ENCODE data around the gene OR5L2. TPM values are rescaled to one million over a fixed set of nuclear protein-coding genes. Genes with fewer than 3 reads are reported as not detected.
"Not testable (repeated sequence)": the region's sequence is repeated elsewhere in the genome, so short reads cannot be mapped to it uniquely, and the experiment has no call there.

Gene OR5L2
- total RNA-seq, 1 experiment from 2014 or later: not detected

GRCh38 chr11:55849037-55849436 is 22.0 kb downstream of the OR5L2 start:
- POLR2A ChIA-PET (ENCODE audit: low non-redundant PET): no interaction called here
- BruUV-seq (replicated peaks): no TSS peak
- CTCF ChIA-PET: no interaction called here
- Histone ChIP-seq H3K27ac (ENCODE audit: low read depth, low read length, poor library complexity, severe bottlenecking) (no peak overlapping the region), H3K36me3 (ENCODE audit: insufficient read depth, low read length, poor library complexity, severe bottlenecking) (no peaks in the 10 kb centered on the region), H3K4me1 (ENCODE audit: insufficient read depth, low read length, poor library complexity, severe bottlenecking) (no peaks in the 10 kb centered on the region), H3K27me3 (replicated peaks; ENCODE audit: insufficient read depth, low read depth, low read length, poor library complexity) (no peaks in the 10 kb centered on the region), H3K9me3 (ENCODE audit: low read depth, low read length, poor library complexity, severe bottlenecking) (no peaks in the 10 kb centered on the region), H3K4me3 (ENCODE audit: low read depth, low read length, poor library complexity, severe bottlenecking) (no peak overlapping the region)
- DNase-seq (ENCODE audit: low spot score): no peak
- no peak for TF ChIP-seq EZH2 (IDR thresholded peaks at IDR 0.05; ENCODE audit: borderline replicate concordance, low read depth, low read length, poor library complexity, severe bottlenecking)
- TF ChIP-seq CTCF (conservative IDR thresholded peaks at IDR 0.05; ENCODE audit: low read depth, low read length): no peak
- intact Hi-C loops (cut with micrococcal nuclease; ENCODE audit: unreplicated experiment): no loop called here

GRCh38 chr11:55852141-55852540 is 25.1 kb downstream of the OR5L2 start:
- no peaks in the 10 kb centered on the region for H3K36me3 ChIP-seq (ENCODE audit: insufficient read depth, low read length, poor library complexity, severe bottlenecking)
- no TSS peak for BruUV-seq (replicated peaks)
- no peak overlapping the region for H3K27ac ChIP-seq (ENCODE audit: low read depth, low read length, poor library complexity, severe bottlenecking)
- TF ChIP-seq CTCF (conservative IDR thresholded peaks at IDR 0.05; ENCODE audit: low read depth, low read length): no peak
- no peak for TF ChIP-seq EZH2 (IDR thresholded peaks at IDR 0.05; ENCODE audit: borderline replicate concordance, low read depth, low read length, poor library complexity, severe bottlenecking)
- intact Hi-C loops (cut with micrococcal nuclease; ENCODE audit: unreplicated experiment): no loop called here
- no peaks in the 10 kb centered on the region for H3K27me3 ChIP-seq (replicated peaks; ENCODE audit: insufficient read depth, low read depth, low read length, poor library complexity)
- DNase-seq (ENCODE audit: low spot score): no peak
- ChIA-PET POLR2A (ENCODE audit: low non-redundant PET) (no interaction called here), CTCF (no interaction called here)
- H3K9me3 ChIP-seq (ENCODE audit: low read depth, low read length, poor library complexity, severe bottlenecking): no peaks in the 10 kb centered on the region
- no peak overlapping the region for H3K4me3 ChIP-seq (ENCODE audit: low read depth, low read length, poor library complexity, severe bottlenecking)
- H3K4me1 ChIP-seq (ENCODE audit: insufficient read depth, low read length, poor library complexity, severe bottlenecking): no peaks in the 10 kb centered on the region

- ChIA-PET POLR2A (ENCODE audit: low non-redundant PET) (no interaction called here), CTCF (no interaction called here)
- no TSS peak for BruUV-seq (replicated peaks)
- no peaks in the 10 kb centered on the region for H3K27me3 ChIP-seq (replicated peaks; ENCODE audit: insufficient read depth, low read depth, low read length, poor library complexity)
- H3K36me3 ChIP-seq (ENCODE audit: insufficient read depth, low read length, poor library complexity, severe bottlenecking): no peaks in the 10 kb centered on the region
- no peaks in the 10 kb centered on the region for H3K9me3 ChIP-seq (ENCODE audit: low read depth, low read length, poor library complexity, severe bottlenecking)
- H3K27ac ChIP-seq (ENCODE audit: low read depth, low read length, poor library complexity, severe bottlenecking): no peak overlapping the region
- no peaks in the 10 kb centered on the region for H3K4me1 ChIP-seq (ENCODE audit: insufficient read depth, low read length, poor library complexity, severe bottlenecking)
- no peak overlapping the region for H3K4me3 ChIP-seq (ENCODE audit: low read depth, low read length, poor library complexity, severe bottlenecking)
- intact Hi-C loops (cut with micrococcal nuclease; ENCODE audit: unreplicated experiment): no loop called here
- TF ChIP-seq CTCF (conservative IDR thresholded peaks at IDR 0.05; ENCODE audit: low read depth, low read length) (no peak), EZH2 (IDR thresholded peaks at IDR 0.05; ENCODE audit: borderline replicate concordance, low read depth, low read length, poor library complexity, severe bottlenecking) (no peak)
- no peak for DNase-seq (ENCODE audit: low spot score)
These were observed 27.7 kb downstream of the OR5L2 start for GRCh38 chr11:55854704-55855103.

GRCh38 chr11:55867354-55867753 is 40.3 kb downstream of the OR5L2 start:
- H3K4me1 ChIP-seq (ENCODE audit: insufficient read depth, low read length, poor library complexity, severe bottlenecking); POLR2A ChIA-PET (ENCODE audit: low non-redundant PET); H3K27me3 ChIP-seq (replicated peaks; ENCODE audit: insufficient read depth, low read depth, low read length, poor library complexity); CTCF ChIA-PET; intact Hi-C loops (cut with micrococcal nuclease; ENCODE audit: unreplicated experiment); DNase-seq (ENCODE audit: low spot score); H3K27ac ChIP-seq (ENCODE audit: low read depth, low read length, poor library complexity, severe bottlenecking); BruUV-seq (replicated peaks); H3K9me3 ChIP-seq (ENCODE audit: low read depth, low read length, poor library complexity, severe bottlenecking); H3K36me3 ChIP-seq (ENCODE audit: insufficient read depth, low read length, poor library complexity, severe bottlenecking); H3K4me3 ChIP-seq (ENCODE audit: low read depth, low read length, poor library complexity, severe bottlenecking): not testable (repeated sequence)

GRCh38 chr11:55872731-55873130 is 45.7 kb downstream of the OR5L2 start:
- H3K27ac ChIP-seq (ENCODE audit: low read depth, low read length, poor library complexity, severe bottlenecking); H3K27me3 ChIP-seq (replicated peaks; ENCODE audit: insufficient read depth, low read depth, low read length, poor library complexity); DNase-seq (ENCODE audit: low spot score); H3K4me3 ChIP-seq (ENCODE audit: low read depth, low read length, poor library complexity, severe bottlenecking); H3K4me1 ChIP-seq (ENCODE audit: insufficient read depth, low read length, poor library complexity, severe bottlenecking); H3K9me3 ChIP-seq (ENCODE audit: low read depth, low read length, poor library complexity, severe bottlenecking); intact Hi-C loops (cut with micrococcal nuclease; ENCODE audit: unreplicated experiment); BruUV-seq (replicated peaks); H3K36me3 ChIP-seq (ENCODE audit: insufficient read depth, low read length, poor library complexity, severe bottlenecking); CTCF ChIA-PET; POLR2A ChIA-PET (ENCODE audit: low non-redundant PET): not testable (repeated sequence)

GRCh38 chr11:55873146-55873545 is 46.1 kb downstream of the OR5L2 start:
- POLR2A ChIA-PET (ENCODE audit: low non-redundant PET); H3K9me3 ChIP-seq (ENCODE audit: low read depth, low read length, poor library complexity, severe bottlenecking); BruUV-seq (replicated peaks); DNase-seq (ENCODE audit: low spot score); intact Hi-C loops (cut with micrococcal nuclease; ENCODE audit: unreplicated experiment); H3K4me1 ChIP-seq (ENCODE audit: insufficient read depth, low read length, poor library complexity, severe bottlenecking); H3K36me3 ChIP-seq (ENCODE audit: insufficient read depth, low read length, poor library complexity, severe bottlenecking); H3K4me3 ChIP-seq (ENCODE audit: low read depth, low read length, poor library complexity, severe bottlenecking); H3K27ac ChIP-seq (ENCODE audit: low read depth, low read length, poor library complexity, severe bottlenecking); H3K27me3 ChIP-seq (replicated peaks; ENCODE audit: insufficient read depth, low read depth, low read length, poor library complexity); CTCF ChIA-PET: not testable (repeated sequence)
